ENCODE measurements around the gene DAAM2. TPM values are rescaled to one million over a fixed set of nuclear protein-coding genes. Genes with fewer than 3 reads are reported as not detected.

Gene DAAM2
- total RNA-seq, 6 experiments from 2014 or later = 2.2 to 9.0 (median 8.0) TPM

- TF ChIP-seq, protein P1, sequence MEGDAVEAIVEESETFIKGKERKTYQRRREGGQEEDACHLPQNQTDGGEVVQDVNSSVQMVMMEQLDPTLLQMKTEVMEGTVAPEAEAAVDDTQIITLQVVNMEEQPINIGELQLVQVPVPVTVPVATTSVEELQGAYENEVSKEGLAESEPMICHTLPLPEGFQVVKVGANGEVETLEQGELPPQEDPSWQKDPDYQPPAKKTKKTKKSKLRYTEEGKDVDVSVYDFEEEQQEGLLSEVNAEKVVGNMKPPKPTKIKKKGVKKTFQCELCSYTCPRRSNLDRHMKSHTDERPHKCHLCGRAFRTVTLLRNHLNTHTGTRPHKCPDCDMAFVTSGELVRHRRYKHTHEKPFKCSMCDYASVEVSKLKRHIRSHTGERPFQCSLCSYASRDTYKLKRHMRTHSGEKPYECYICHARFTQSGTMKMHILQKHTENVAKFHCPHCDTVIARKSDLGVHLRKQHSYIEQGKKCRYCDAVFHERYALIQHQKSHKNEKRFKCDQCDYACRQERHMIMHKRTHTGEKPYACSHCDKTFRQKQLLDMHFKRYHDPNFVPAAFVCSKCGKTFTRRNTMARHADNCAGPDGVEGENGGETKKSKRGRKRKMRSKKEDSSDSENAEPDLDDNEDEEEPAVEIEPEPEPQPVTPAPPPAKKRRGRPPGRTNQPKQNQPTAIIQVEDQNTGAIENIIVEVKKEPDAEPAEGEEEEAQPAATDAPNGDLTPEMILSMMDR (IDR thresholded peaks at IDR 0.05) = no peak
- Mint-ChIP-seq H3K27me3 (ENCODE audit: insufficient read depth) (peaks cover 4% of the 10 kb centered on the region; the same call in 1 of the 2 replicates), H3K27ac (no peak overlapping the region), H3K4me3 (no peak overlapping the region), H3K4me1 (ENCODE audit: low read depth) (no peaks in the 10 kb centered on the region), H3K9me3 (no peaks in the 10 kb centered on the region), H3K36me3 (ENCODE audit: low read depth) (peaks cover 9% of the 10 kb centered on the region; the same call in 1 of the 2 replicates)
- no peak for DNase-seq
Measured at GRCh38 chr6:39913391-39913916, 121.3 kb downstream of the DAAM2 start.

DNA sequence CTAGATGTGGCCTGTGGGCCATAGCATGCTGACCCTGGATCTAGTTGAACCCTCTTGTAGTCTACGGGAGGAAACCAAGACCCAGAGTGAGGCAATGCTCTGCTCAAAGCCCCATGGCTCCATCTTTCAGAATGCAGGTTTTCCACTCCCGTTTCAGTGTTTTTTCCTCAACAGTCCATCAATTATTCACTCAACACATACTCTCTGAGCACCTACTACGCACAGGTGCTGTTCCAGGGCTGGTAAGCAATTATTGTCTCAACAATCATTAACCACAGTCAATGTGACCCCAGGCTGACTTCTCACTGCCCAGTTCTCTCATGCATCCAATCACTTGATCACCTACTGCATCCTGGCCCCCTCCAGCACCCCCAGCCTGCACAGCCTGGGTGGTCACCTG, 122.1 kb downstream of the DAAM2 start:
- H3K9me3 Mint-ChIP-seq = no peaks in the 10 kb centered on the region
- no peak overlapping the region for H3K27ac Mint-ChIP-seq
- peaks cover 9% of the 10 kb centered on the region; the same call in 1 of the 2 replicates for H3K36me3 Mint-ChIP-seq (ENCODE audit: low read depth)
- no peaks in the 10 kb centered on the region for H3K4me1 Mint-ChIP-seq (ENCODE audit: low read depth)
- H3K4me3 Mint-ChIP-seq = no peak overlapping the region
- H3K27me3 Mint-ChIP-seq (ENCODE audit: insufficient read depth) = peaks cover 4% of the 10 kb centered on the region; the same call in 1 of the 2 replicates
- TF ChIP-seq, protein P1 (IDR thresholded peaks at IDR 0.05) = no peak
- DNase-seq = no peak

GRCh38 chr6:39915866-39916265, 123.7 kb downstream of the DAAM2 start:
- Mint-ChIP-seq H3K27ac (no peak overlapping the region), H3K27me3 (ENCODE audit: insufficient read depth) (peaks cover 4% of the 10 kb centered on the region; the same call in 1 of the 2 replicates), H3K4me1 (ENCODE audit: low read depth) (no peaks in the 10 kb centered on the region), H3K36me3 (ENCODE audit: low read depth) (peaks cover 9% of the 10 kb centered on the region; the same call in 1 of the 2 replicates), H3K9me3 (no peaks in the 10 kb centered on the region), H3K4me3 (no peak overlapping the region)
- TF ChIP-seq, protein P1 (IDR thresholded peaks at IDR 0.05) = no peak
- no peak for DNase-seq

DNA sequence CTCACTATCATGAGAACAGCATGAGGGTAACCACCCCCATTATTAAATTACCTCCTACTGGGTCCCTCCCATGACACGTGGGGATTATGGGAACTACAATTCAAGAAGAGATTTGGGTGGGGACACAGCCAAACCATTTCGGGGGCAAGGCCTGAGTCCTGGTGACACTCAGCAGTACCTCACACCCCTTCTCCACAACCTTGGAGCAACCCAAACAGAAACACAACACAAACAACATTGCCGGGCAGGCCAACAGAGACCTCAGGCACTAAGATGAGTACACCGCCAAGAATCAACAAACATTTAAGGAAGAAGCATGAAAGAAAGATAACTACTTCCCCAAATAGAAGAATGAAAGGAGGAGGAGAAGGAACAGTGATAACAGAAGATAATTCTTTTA, 125.2 kb downstream of the DAAM2 start:
- Mint-ChIP-seq H3K9me3 (no peaks in the 10 kb centered on the region), H3K27ac (no peak overlapping the region), H3K4me3 (no peak overlapping the region), H3K4me1 (ENCODE audit: low read depth) (no peaks in the 10 kb centered on the region), H3K36me3 (ENCODE audit: low read depth) (peaks cover 9% of the 10 kb centered on the region; the same call in 1 of the 2 replicates), H3K27me3 (ENCODE audit: insufficient read depth) (no peaks in the 10 kb centered on the region)
- TF ChIP-seq, protein P1 (IDR thresholded peaks at IDR 0.05) = no peak
- no peak for DNase-seq

GRCh38 chr6:39917981-39918380, 125.8 kb downstream of the DAAM2 start:
- TF ChIP-seq, protein P1 (IDR thresholded peaks at IDR 0.05) = no peak
- no peak for DNase-seq
- peaks cover 9% of the 10 kb centered on the region; the same call in 1 of the 2 replicates for H3K36me3 Mint-ChIP-seq (ENCODE audit: low read depth)
- H3K4me1 Mint-ChIP-seq (ENCODE audit: low read depth) = no peaks in the 10 kb centered on the region
- no peak overlapping the region for H3K4me3 Mint-ChIP-seq
- H3K27ac Mint-ChIP-seq = no peak overlapping the region
- H3K9me3 Mint-ChIP-seq = no peaks in the 10 kb centered on the region
- no peaks in the 10 kb centered on the region for H3K27me3 Mint-ChIP-seq (ENCODE audit: insufficient read depth)
